B cell (primary cell): ENCODE results near the gene CCNF. TPM values are rescaled to one million over a fixed set of nuclear protein-coding genes. Genes with fewer than 3 reads are reported as not detected.

Experiments used
- ATAC-seq: fragments of 200-7000 bp; cut with Tn5 transposase; one replicate; pipeline ENCODE4 v1.10.0; 2021; ENCODE audit warnings: low read depth, mild to moderate bottlenecking, moderate number of reproducible peaks, moderate library complexity
- CTCF ChIA-PET: fragments of 350-600 bp; sonication (Branson Sonifier 250); formaldehyde crosslinking; loops from one replicate; lab custom pipeline; 2021; ENCODE audit warnings: antibody characterized with exemption, inconsistent platforms; lab: Charles Lee
- POLR2A ChIA-PET: fragments of 350-600 bp; sonication (Branson Sonifier 250); formaldehyde crosslinking; loops from one replicate; lab custom pipeline; 2021; ENCODE audit warnings: antibody characterized with exemption; lab: Charles Lee
- DNase-seq: peaks from one replicate; pipeline ENCODE4 v3.0.0; 2013
- H2AFZ ChIP-seq: 2 replicates; pipeline ENCODE4 v1.6.1; 2012; ENCODE audit warnings: mild to moderate bottlenecking, low read depth, low read length; ENCODE audit not compliant: insufficient read depth, poor library complexity, severe bottlenecking
- H3K27ac ChIP-seq, 2 donors: 1 replicate in 1 of 2; 2 replicates in 1 of 2; pipeline ENCODE4 v1.5.1; 2012 to 2013; ENCODE audit warnings: low read length in 2 of 2, mild to moderate bottlenecking in 2 of 2, moderate library complexity in 1 of 2
- H3K27me3 ChIP-seq, 4 experiments: fragments of 200-600 bp in 1 of 4; sonication (generic) in 1 of 4; replicated peaks in 1 of 4; 1 replicate in 2 of 4; 2 replicates in 2 of 4; pipeline versions ENCODE4 v1.6.1 to v1.7.0; 2013 to 2016; ENCODE audit warnings: low read length in 3 of 4, mild to moderate bottlenecking in 2 of 4, mixed read lengths in 1 of 4, moderate library complexity in 1 of 4; ENCODE audit not compliant: insufficient read depth in 4 of 4, control insufficient read depth in 3 of 4; ENCODE audit errors: control extremely low read depth in 1 of 4
- H3K36me3 ChIP-seq, 2 experiments: replicated peaks in 1 of 2; 1 replicate in 1 of 2; 2 replicates in 1 of 2; pipeline versions ENCODE4 v1.6.1 to v1.7.1; 2013; ENCODE audit warnings: low read length in 1 of 2; ENCODE audit not compliant: insufficient read depth in 2 of 2, control insufficient read depth in 1 of 2; ENCODE audit errors: control extremely low read depth in 1 of 2, extremely low read depth in 1 of 2
- H3K4me1 ChIP-seq, 2 donors: fragments of 200-600 bp in 1 of 2; sonication (generic) in 1 of 2; 1 replicate in 1 of 2; 2 replicates in 1 of 2; pipeline versions ENCODE4 v1.5.1 to v1.6.1; 2013 to 2017; ENCODE audit warnings: low read length in 2 of 2; ENCODE audit not compliant: control insufficient read depth in 2 of 2, insufficient read depth in 2 of 2
- H3K4me2 ChIP-seq: replicated peaks from 2 replicates; pipeline ENCODE3; 2012; ENCODE audit warnings: mild to moderate bottlenecking, low read depth, low read length; ENCODE audit not compliant: poor library complexity, severe bottlenecking
- H3K4me3 ChIP-seq, 5 experiments: fragments of 200-600 bp in 1 of 5; sonication (generic) in 1 of 5; 1 replicate in 3 of 5; 2 replicates in 2 of 5; pipeline versions ENCODE4 v1.5.1 to v1.7.0; 2011 to 2016; ENCODE audit warnings: low read length in 4 of 5, mild to moderate bottlenecking in 4 of 5, low read depth in 2 of 5, control low read depth in 1 of 5, moderate library complexity in 1 of 5; ENCODE audit not compliant: insufficient read depth in 1 of 5; ENCODE audit errors: control extremely low read depth in 1 of 5, extremely low read depth in 1 of 5
- H3K79me2 ChIP-seq: fragments of 200-600 bp; sonication (generic); one replicate; pipeline ENCODE4 v1.6.0; 2016; ENCODE audit warnings: low read length; ENCODE audit not compliant: control insufficient read depth, insufficient read depth
- H3K9ac ChIP-seq: fragments of 200-600 bp; sonication (generic); 2 replicates; pipeline ENCODE4 v1.6.1; 2017; ENCODE audit warnings: mild to moderate bottlenecking, low read length, moderate library complexity
- H3K9me3 ChIP-seq, 3 donors: one replicate each; pipeline versions ENCODE4 v1.6.1 to v1.7.1; 2013; ENCODE audit warnings: low read length in 2 of 3; ENCODE audit not compliant: control insufficient read depth in 2 of 3, insufficient read depth in 1 of 3; ENCODE audit errors: control extremely low read depth in 1 of 3
- H4K20me1 ChIP-seq: 2 replicates; pipeline ENCODE4 v1.6.0; 2012; ENCODE audit warnings: mild to moderate bottlenecking, low read length; ENCODE audit not compliant: insufficient read depth, control insufficient read depth, poor library complexity, severe bottlenecking
- H3K27ac Mint-ChIP-seq: one replicate; pipeline ENCODE4 v1.8.0; 2021; ENCODE audit warnings: mixed read lengths
- H3K27me3 Mint-ChIP-seq: one replicate; pipeline ENCODE4 v1.8.0; 2021; ENCODE audit warnings: mixed read lengths
- H3K4me1 Mint-ChIP-seq: one replicate; pipeline ENCODE4 v1.8.0; 2021; ENCODE audit warnings: mixed read lengths
- H3K4me3 Mint-ChIP-seq: one replicate; pipeline ENCODE4 v1.8.0; 2021; ENCODE audit warnings: mixed read lengths
- H3K9me3 Mint-ChIP-seq: one replicate; pipeline ENCODE4 v1.8.0; 2022; ENCODE audit warnings: mixed read lengths; ENCODE audit not compliant: insufficient read depth
- CTCF ChIP-seq: fragments of 200-600 bp; IDR thresholded peaks from one replicate; pipeline ENCODE4 v1.8.0; 2022; ENCODE audit warnings: antibody characterized with exemption, mild to moderate bottlenecking
- EZH2 ChIP-seq: IDR thresholded peaks from 2 replicates; pipeline ENCODE4 v1.6.1; 2012; ENCODE audit warnings: borderline replicate concordance, low read depth, mild to moderate bottlenecking, moderate library complexity, low read length; ENCODE audit not compliant: insufficient read depth, poor library complexity, severe bottlenecking
- WGBS: methylation state at CpG from one replicate; pipeline ENCODE4 v1.1.5; 2013; ENCODE audit warnings: missing lambda C conversion rate; ENCODE audit not compliant: insufficient coverage; 5-methylcytosine and 5-hydroxymethylcytosine counted together
- intact Hi-C: fragments of 100-400 bp; cut with micrococcal nuclease; formaldehyde crosslinking; loops from one replicate; pipeline ENCODE4 v1.10.0; 2022
- polyA plus RNA-seq: library from polyadenylated mRNA; depleted of rRNA; stranded (reverse); fragments of >200 nt; gene quantifications from 2 replicates; pipeline ENCODE4 v1.2.3, GENCODE V29; 2012
- total RNA-seq, 2 donors: library from RNA; stranded (reverse); fragments of 120-200 nt in 1 of 2; gene quantifications; 1 replicate in 1 of 2; 2 replicates in 1 of 2; pipeline versions ENCODE4 v1.2.3 to v1.2.4, GENCODE V29; 2013 to 2022

CCNF gene
- total and polyA plus RNA-seq, 2 donors (not counting 1 experiment from before 2014, with no cell fraction given): 3.2 to 5.3 TPM

DNA sequence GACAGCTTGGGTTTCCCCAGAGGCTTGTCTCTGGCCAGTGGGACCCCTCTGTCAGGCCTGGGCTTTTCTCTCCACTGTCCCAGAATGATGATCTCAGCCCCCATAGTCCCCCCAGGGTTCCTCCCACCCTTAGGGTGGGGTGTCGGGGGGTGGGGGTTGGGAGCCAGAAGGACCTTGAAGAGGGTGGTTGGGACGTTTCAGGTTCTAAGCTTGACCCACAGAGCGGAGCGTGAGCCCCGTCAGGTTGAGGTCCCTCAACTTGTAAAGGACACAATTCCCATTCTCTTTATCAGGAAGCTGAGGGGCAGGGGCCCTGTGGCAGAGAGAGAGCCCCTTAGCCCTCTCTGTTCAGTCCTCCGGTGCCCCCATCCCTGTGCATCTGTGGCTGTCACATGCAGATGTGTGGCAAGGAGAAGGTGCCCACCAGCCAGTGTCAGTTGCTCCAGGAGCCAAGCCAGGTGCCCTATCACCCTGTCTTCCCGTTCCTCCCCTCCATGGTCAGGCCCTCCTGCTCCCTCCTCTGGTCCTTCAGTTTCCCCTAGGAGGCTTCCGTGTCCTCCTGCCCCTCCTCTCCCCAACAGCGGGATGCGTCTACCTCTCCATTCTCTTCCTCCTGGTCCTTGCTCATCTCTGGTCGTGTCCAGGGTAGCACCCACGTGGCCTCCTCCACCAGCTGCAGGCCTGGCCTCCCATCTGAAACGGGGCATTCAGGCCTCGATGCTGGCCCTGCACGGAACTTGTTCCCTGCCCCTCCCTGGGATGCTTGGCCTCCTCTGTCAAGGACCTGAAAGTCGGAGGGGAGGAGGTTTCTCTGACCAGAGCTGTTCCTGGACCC lies 40.4 kb downstream of the CCNF start:
- Histone ChIP-seq H3K36me3 (no peaks in the 10 kb centered on the region), H4K20me1 (peaks cover 36% of the 10 kb centered on the region), H3K4me3 (peak overlapping the region in 1 of 5 experiments; percentile 55), H3K27ac (no peak overlapping the region), H3K9me3 (no peaks in the 10 kb centered on the region), H3K79me2 (peaks cover 3% of the 10 kb centered on the region), H2AFZ (no peak overlapping the region), H3K4me1 (peaks cover 59 to 67% of the 10 kb centered on the region in 2 donors), H3K27me3 (peaks cover 0 to 53% (median 33%) of the 10 kb centered on the region in 4 experiments), H3K9ac (peak overlapping the region; percentile 11), H3K4me2 (peak overlapping the region; percentile 97)
- POLR2A ChIA-PET: interaction anchor here (0.6 to 1.8 kb wide), 3 partner anchors 10 to 46 kb away, joined by 3 to 11 read pairs (median 4); partner anchors contain the start of gene TEDC2
- Mint-ChIP-seq H3K27ac (peak overlapping the region; percentile 61), H3K4me3 (peak overlapping the region; percentile 76), H3K9me3 (no peaks in the 10 kb centered on the region), H3K27me3 (peaks cover 22% of the 10 kb centered on the region), H3K4me1 (peaks cover 42% of the 10 kb centered on the region)
- DNase-seq (peak; percentile 32), ATAC-seq (no peak)
- whole genome bisulfite sequencing: 42% methylated on average over 11 of the region's 16 CpGs
- TF ChIP-seq EZH2: no peak
- TF ChIP-seq CTCF: no peak
- intact Hi-C loops: no loop called here
- CTCF ChIA-PET: interaction anchor here (0.6 to 2.1 kb wide), 6 partner anchors 17 to 55 kb away, joined by 3 to 6 read pairs (median 4); no protein-coding TSS in a partner anchor

DNA sequence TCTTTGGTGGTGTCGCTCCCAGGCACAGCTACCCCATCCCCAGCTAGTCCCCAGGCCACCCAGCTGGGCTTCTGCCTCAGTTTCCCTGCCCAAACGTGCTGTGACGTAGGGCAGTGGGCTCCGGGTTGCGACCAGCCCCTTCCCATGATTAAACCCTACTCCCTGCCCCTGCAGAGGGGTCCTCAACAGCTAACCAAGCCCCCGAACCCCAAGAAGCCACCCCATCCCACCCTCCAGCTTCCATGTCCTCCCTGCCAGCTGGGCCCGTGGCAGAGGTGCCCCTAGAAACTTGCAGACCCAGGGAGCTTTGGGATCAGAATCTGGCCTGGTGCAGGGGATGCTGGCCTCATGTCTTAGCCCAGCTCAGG lies 41.0 kb downstream of the CCNF start:
- Mint-ChIP-seq H3K27ac (no peak overlapping the region), H3K4me3 (peak overlapping the region; percentile 76), H3K27me3 (peaks cover 22% of the 10 kb centered on the region), H3K4me1 (peaks cover 42% of the 10 kb centered on the region), H3K9me3 (no peaks in the 10 kb centered on the region)
- no peak for TF ChIP-seq EZH2
- no peak for TF ChIP-seq CTCF
- Histone ChIP-seq H3K27me3 (peaks cover 0 to 53% (median 33%) of the 10 kb centered on the region in 4 experiments), H3K79me2 (peaks cover 3% of the 10 kb centered on the region), H3K9ac (no peak overlapping the region), H3K36me3 (no peaks in the 10 kb centered on the region), H3K4me3 (no peak overlapping the region), H3K4me2 (peak overlapping the region; percentile 97), H2AFZ (no peak overlapping the region), H4K20me1 (peaks cover 36% of the 10 kb centered on the region), H3K9me3 (no peaks in the 10 kb centered on the region), H3K4me1 (peaks cover 59 to 67% of the 10 kb centered on the region in 2 donors), H3K27ac (no peak overlapping the region)
- ChIA-PET CTCF (interaction anchor here (0.6 to 1.5 kb wide), 3 partner anchors 40 to 56 kb away, joined by 3 to 5 read pairs (median 3); no protein-coding TSS in a partner anchor), POLR2A (interaction anchor here (0.6 to 1.1 kb wide), 2 partner anchors 46 to 199 kb away, joined by 3 to 4 read pairs; no protein-coding TSS in a partner anchor)
- intact Hi-C loops: no loop called here
- no peak for ATAC-seq
- no peak for DNase-seq
- WGBS: 80% methylated on average over 7 of the region's 7 CpGs
